Breast epithelium (tissue), 3 donors: Measurements from ENCODE around the gene NUP88.

ENCODE experiments used
- CTCF ChIP-seq, 3 donors: fragments of 450-650 bp; IDR thresholded peaks; one replicate each; pipeline ENCODE4 v1.5.1; 2016 to 2017; ENCODE audit warnings: antibody characterized with exemption in 3 of 3, mild to moderate bottlenecking in 3 of 3, moderate library complexity in 3 of 3
- POLR2A ChIP-seq: fragments of 450-650 bp; IDR thresholded peaks from one replicate; pipeline ENCODE4 v1.6.1; 2016; ENCODE audit warnings: antibody characterized with exemption, mild to moderate bottlenecking, moderate library complexity
- POLR2AphosphoS5 ChIP-seq, 3 donors: sonication (generic); formaldehyde crosslinking; IDR thresholded peaks; one replicate each; pipeline ENCODE4 v1.6.1; 2017; ENCODE audit warnings: antibody characterized with exemption in 3 of 3

- TF ChIP-seq POLR2A (no peak), CTCF (IDR thresholded peaks at IDR 0.05) (no peak), POLR2AphosphoS5 (IDR thresholded peaks at IDR 0.05) (no peak)
These were observed 5.8 kb downstream of the NUP88 start for GRCh38 chr17:5413682-5414081.
